Breast epithelium (tissue), 4 donors: ENCODE data around the gene GPC3. TPM values are rescaled to one million over a fixed set of nuclear protein-coding genes. Genes with fewer than 3 reads are reported as not detected.

Source experiments
- DNase-seq, 2 donors: peaks; one replicate each; pipeline ENCODE4 v3.0.0-alpha.2; 2019; ENCODE audit warnings: low spot score in 2 of 2
- H3K27ac ChIP-seq, 2 donors: fragments of 200-600 bp; sonication (generic) in 1 of 2; one replicate each; pipeline ENCODE4 v1.5.1; 2016 to 2019; ENCODE audit warnings: mild to moderate bottlenecking in 1 of 2
- H3K27me3 ChIP-seq, 2 donors: fragments of 200-600 bp; sonication (generic) in 1 of 2; one replicate each; pipeline versions ENCODE4 v1.5.1 to v1.6.0; 2017 to 2019; ENCODE audit warnings: control low read depth in 1 of 2, mild to moderate bottlenecking in 1 of 2
- H3K36me3 ChIP-seq: fragments of 200-600 bp; one replicate; pipeline ENCODE4 v1.5.1; 2019
- H3K4me1 ChIP-seq, 2 donors: fragments of 200-600 bp; sonication (generic); one replicate each; pipeline ENCODE4 v1.5.1; 2016 to 2019; ENCODE audit warnings: control low read depth in 1 of 2
- H3K4me3 ChIP-seq, 3 donors: fragments of 200-600 bp; sonication (generic); 1 replicate in 2 of 3; 2 replicates in 1 of 3; pipeline ENCODE4 v1.5.1; 2016 to 2019; ENCODE audit warnings: mild to moderate bottlenecking in 3 of 3, moderate library complexity in 2 of 3
- H3K9me3 ChIP-seq, 2 donors: fragments of 200-600 bp; sonication (generic) in 1 of 2; one replicate each; pipeline ENCODE4 v1.5.1; 2016 to 2019; ENCODE audit warnings: control low read depth in 1 of 2
- POLR2A ChIP-seq: fragments of 450-650 bp; IDR thresholded peaks from one replicate; pipeline ENCODE4 v1.6.1; 2016; ENCODE audit warnings: antibody characterized with exemption, mild to moderate bottlenecking, moderate library complexity
- POLR2AphosphoS5 ChIP-seq, 3 donors: sonication (generic); formaldehyde crosslinking; IDR thresholded peaks; one replicate each; pipeline ENCODE4 v1.6.1; 2017; ENCODE audit warnings: antibody characterized with exemption in 3 of 3
- intact Hi-C: fragments of 100-400 bp; cut with DNase I; formaldehyde crosslinking; loops from one replicate; pipeline ENCODE4 v1.15.1; 2023; ENCODE audit warnings: low total_unique reads
- total RNA-seq, 3 donors: library from RNA; depleted of rRNA; stranded (reverse); fragments of >200 nt; gene quantifications; one replicate each; pipeline ENCODE4 v1.1.0, GENCODE V29; 2016
- TF ChIP-seq, protein P1 (sequence below), 3 donors: fragments of 450-650 bp; IDR thresholded peaks; one replicate each; pipeline ENCODE4 v1.5.1; 2016 to 2017; ENCODE audit warnings: antibody characterized with exemption in 3 of 3, mild to moderate bottlenecking in 3 of 3, moderate library complexity in 3 of 3

GPC3 gene
- total RNA-seq, 3 donors from 2014 or later = 29.7 to 99.2 (median 89.1) TPM

DNA sequence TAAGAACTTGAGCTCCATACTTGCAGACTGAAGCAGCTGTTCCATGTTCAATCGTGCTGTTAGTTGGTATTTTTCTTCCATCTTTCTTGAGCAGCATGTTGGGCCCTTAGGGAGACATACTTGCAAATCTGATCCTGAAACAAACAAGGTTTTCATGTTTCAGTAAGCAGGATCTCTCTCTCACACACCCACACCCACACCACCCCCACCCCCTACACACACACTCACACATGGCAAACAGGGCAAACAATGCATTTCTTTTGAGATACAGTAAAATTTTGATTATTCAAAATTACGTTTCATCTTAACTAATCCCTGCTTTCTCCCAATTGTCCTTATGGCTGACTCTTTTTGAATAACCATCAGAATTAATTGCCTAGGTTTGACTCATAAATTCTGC lies 32.3 kb downstream of the GPC3 start:
- no peak overlapping the region for H3K27ac ChIP-seq
- peaks cover 0 to 29% of the 10 kb centered on the region in 2 donors for H3K27me3 ChIP-seq
- no peak overlapping the region for H3K4me3 ChIP-seq
- no peak for DNase-seq
- peaks cover 0 to 7% of the 10 kb centered on the region in 2 donors for H3K9me3 ChIP-seq
- TF ChIP-seq POLR2A (no peak), POLR2AphosphoS5 (IDR thresholded peaks at IDR 0.05) (no peak)
- TF ChIP-seq, protein P1, sequence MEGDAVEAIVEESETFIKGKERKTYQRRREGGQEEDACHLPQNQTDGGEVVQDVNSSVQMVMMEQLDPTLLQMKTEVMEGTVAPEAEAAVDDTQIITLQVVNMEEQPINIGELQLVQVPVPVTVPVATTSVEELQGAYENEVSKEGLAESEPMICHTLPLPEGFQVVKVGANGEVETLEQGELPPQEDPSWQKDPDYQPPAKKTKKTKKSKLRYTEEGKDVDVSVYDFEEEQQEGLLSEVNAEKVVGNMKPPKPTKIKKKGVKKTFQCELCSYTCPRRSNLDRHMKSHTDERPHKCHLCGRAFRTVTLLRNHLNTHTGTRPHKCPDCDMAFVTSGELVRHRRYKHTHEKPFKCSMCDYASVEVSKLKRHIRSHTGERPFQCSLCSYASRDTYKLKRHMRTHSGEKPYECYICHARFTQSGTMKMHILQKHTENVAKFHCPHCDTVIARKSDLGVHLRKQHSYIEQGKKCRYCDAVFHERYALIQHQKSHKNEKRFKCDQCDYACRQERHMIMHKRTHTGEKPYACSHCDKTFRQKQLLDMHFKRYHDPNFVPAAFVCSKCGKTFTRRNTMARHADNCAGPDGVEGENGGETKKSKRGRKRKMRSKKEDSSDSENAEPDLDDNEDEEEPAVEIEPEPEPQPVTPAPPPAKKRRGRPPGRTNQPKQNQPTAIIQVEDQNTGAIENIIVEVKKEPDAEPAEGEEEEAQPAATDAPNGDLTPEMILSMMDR (IDR thresholded peaks at IDR 0.05) = no peak
- H3K4me1 ChIP-seq = no peaks in the 10 kb centered on the region
- no peaks in the 10 kb centered on the region for H3K36me3 ChIP-seq
- intact Hi-C loops = no loop called here

DNA sequence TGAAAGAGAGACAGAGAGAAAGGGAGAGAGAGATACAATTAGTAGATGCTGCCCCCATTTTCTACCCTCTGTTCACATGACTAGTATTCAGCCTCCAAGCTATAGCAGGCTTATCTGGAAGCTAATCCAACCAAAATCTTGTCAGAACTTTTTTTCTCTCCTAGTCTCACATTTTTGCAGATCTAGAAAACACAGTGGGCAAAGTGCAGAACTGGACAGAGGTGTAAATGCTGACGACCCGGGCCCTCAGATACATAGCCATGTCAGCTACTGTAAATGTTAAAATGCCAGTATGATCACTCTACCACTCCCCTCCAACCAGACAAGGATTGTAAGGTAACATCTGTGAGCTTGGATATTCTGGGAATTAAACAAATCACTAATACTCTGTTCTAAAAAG lies 34.3 kb downstream of the GPC3 start:
- Histone ChIP-seq H3K27ac (no peak overlapping the region), H3K9me3 (peaks cover 0 to 7% of the 10 kb centered on the region in 2 donors), H3K4me1 (no peaks in the 10 kb centered on the region), H3K4me3 (no peak overlapping the region), H3K36me3 (no peaks in the 10 kb centered on the region), H3K27me3 (peaks cover 0 to 46% of the 10 kb centered on the region in 2 donors)
- intact Hi-C loops = no loop called here
- DNase-seq = no peak
- TF ChIP-seq, protein P1 (IDR thresholded peaks at IDR 0.05) = no peak
- TF ChIP-seq POLR2A (no peak), POLR2AphosphoS5 (IDR thresholded peaks at IDR 0.05) (no peak)

DNA sequence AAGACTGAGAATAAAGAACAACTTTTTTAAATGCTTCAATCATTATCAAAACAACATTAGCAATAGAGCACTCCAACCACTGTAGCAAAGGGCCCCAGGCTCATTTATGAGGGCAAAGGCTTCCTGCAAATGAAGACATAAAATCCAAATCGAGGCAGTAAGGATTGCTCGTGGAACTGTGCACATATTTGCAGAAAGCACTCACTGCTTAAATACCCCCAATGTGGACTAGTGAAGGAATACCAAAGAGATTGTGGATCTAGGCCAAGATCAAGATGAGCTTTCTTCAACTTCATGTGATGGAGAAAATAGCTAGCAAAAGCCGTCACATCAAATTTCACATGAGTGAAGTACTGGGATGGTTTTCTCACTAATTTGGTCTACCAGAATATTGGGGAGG lies 35.2 kb downstream of the GPC3 start:
- intact Hi-C loops = no loop called here
- TF ChIP-seq, protein P1 (IDR thresholded peaks at IDR 0.05) = no peak
- TF ChIP-seq POLR2AphosphoS5 (IDR thresholded peaks at IDR 0.05) (no peak), POLR2A (no peak)
- Histone ChIP-seq H3K4me3 (no peak overlapping the region), H3K9me3 (peaks cover 0 to 7% of the 10 kb centered on the region in 2 donors), H3K36me3 (no peaks in the 10 kb centered on the region), H3K27ac (no peak overlapping the region), H3K4me1 (no peaks in the 10 kb centered on the region), H3K27me3 (peaks cover 0 to 38% of the 10 kb centered on the region in 2 donors)
- no peak for DNase-seq

DNA sequence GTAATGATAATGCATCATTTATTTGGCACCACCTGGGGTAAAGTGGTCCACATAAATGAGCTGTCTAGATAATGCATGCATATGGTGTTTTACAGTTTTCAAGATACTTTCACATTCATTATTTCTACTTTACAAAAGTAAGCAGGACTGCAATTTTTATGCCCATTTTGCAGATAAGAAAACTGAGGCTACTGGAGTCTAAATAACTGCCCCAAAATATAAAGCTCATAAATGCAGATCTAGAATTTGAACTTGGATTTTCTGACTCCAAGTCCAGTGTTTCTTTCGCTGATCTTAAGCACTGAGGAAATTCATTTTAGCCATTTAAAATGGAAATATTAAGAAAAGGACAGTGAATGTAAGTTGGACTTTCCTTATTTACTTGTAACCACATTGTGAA lies 36.5 kb downstream of the GPC3 start:
- intact Hi-C loops = no loop called here
- Histone ChIP-seq H3K9me3 (peaks cover 0 to 4% of the 10 kb centered on the region in 2 donors), H3K27ac (no peak overlapping the region), H3K36me3 (no peaks in the 10 kb centered on the region), H3K4me3 (no peak overlapping the region), H3K4me1 (no peaks in the 10 kb centered on the region), H3K27me3 (peaks cover 0 to 40% of the 10 kb centered on the region in 2 donors)
- TF ChIP-seq, protein P1 (IDR thresholded peaks at IDR 0.05) = no peak
- TF ChIP-seq POLR2A (no peak), POLR2AphosphoS5 (IDR thresholded peaks at IDR 0.05) (no peak)
- DNase-seq = no peak

DNA sequence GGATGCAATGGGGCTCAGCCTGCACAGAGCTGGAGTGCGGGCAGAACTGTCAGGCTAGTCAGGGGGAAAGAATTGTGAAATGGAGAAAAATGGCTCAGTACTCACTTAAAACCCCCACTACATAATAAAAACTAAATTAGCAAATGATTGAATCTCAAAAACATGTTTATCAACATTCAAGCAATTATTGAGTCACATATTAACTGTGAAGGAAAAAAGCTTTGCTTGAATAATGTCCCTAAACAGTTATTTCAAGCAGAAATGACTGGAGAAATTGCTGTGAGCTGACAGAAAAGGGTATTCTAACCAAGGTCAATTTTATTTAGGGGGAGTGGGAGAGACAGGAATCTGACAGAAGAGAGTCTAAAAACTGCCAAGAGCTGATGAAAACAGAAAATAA lies 37.4 kb downstream of the GPC3 start:
- Histone ChIP-seq H3K9me3 (no peaks in the 10 kb centered on the region), H3K36me3 (no peaks in the 10 kb centered on the region), H3K4me3 (no peak overlapping the region), H3K4me1 (no peaks in the 10 kb centered on the region), H3K27ac (no peak overlapping the region), H3K27me3 (peaks cover 0 to 40% of the 10 kb centered on the region in 2 donors)
- DNase-seq = no peak
- TF ChIP-seq POLR2AphosphoS5 (IDR thresholded peaks at IDR 0.05) (no peak), POLR2A (no peak)
- TF ChIP-seq, protein P1 (IDR thresholded peaks at IDR 0.05) = no peak
- intact Hi-C loops = no loop called here
